DMS 273 (cell line): Measurements from ENCODE around the gene IBTK.
"Not testable (repeated sequence)": the region's sequence is repeated elsewhere in the genome, so short reads cannot be mapped to it uniquely, and the experiment has no call there.

Source experiments
- DNase-seq: peaks from one replicate; lab custom pipeline; 2025; ENCODE audit not compliant: unreplicated experiment; lab: John Stamatoyannopoulos, UW

IBTK gene

GRCh38 chr6:82178077-82178758, 69.3 kb downstream of the IBTK start:
- peak; percentile 48 for DNase-seq

DNA sequence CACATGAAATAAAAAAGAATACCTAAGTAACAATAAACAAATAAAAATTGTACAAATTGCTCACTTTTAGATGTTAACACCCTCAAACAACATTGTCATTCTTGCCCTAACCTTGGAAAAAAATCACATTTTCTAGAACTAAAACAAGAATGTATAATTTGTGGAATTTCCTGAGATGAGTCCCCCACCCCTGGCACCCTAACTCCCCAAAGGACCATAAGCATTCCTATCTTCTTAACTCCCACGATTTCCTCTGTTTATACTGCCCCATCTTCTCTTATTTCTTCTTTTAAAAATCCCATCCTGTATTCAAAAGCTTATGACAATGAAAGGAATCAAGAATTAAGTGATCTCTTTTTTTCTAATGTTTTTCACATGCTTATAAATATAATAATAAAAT, 70.9 kb downstream of the IBTK start:
- DNase-seq, result no peak

DNA sequence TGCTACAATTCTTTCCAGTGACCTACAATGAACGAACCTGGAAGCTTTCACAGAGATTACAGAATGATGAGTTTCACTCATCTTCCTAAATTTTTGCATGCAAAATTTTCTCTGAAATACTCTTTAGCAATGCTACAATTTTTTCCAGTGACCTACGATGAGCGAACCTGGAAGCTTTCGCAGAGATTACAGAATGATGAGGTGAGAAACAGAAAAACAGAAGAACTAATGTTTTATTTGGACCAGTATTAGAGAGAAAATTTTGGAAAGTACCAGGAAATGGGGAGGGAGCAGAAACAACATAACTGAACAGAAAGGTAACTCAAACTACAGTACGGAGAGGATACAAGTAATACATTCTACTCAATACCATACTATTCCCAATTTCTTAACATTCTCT, 75.0 kb downstream of the IBTK start:
- no peak for DNase-seq

DNA sequence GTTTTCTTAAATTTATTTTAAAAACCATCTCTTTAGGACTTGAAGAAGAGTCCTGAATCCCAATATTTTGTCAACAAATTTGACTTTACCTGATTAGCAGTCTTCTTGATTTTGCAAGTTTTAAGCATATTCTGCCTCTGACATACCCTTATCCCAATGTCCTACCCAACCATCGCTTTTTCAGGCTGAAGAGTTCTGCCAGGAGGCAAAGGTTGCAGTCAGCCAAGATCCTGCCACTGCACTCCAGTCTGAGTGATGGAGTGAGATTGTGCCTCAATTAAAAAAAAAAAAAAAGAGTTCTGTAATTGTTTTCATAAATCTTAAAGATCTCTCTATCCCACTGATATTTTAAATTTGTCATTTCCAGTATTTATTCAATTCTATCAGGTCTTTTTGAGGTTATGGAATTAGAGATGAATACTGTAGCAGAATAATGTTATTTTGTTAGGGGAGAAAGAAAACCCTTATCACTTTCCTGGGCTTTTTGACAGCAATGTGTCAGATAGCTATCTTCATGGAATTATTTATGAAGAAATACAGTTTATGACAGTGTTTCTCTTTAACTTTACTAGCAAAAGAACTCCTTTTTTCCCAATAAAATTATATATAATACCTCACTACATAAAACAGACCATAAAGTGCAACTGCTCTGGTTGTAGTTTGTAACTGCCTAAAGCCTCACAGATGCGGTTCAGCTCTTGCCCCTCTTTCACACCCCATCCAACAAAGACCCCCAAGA, 78.2 kb downstream of the IBTK start:
- no peak for DNase-seq

- DNase-seq, result no peak
These were observed 81.1 kb downstream of the IBTK start for GRCh38 chr6:82166493-82166892.

DNA sequence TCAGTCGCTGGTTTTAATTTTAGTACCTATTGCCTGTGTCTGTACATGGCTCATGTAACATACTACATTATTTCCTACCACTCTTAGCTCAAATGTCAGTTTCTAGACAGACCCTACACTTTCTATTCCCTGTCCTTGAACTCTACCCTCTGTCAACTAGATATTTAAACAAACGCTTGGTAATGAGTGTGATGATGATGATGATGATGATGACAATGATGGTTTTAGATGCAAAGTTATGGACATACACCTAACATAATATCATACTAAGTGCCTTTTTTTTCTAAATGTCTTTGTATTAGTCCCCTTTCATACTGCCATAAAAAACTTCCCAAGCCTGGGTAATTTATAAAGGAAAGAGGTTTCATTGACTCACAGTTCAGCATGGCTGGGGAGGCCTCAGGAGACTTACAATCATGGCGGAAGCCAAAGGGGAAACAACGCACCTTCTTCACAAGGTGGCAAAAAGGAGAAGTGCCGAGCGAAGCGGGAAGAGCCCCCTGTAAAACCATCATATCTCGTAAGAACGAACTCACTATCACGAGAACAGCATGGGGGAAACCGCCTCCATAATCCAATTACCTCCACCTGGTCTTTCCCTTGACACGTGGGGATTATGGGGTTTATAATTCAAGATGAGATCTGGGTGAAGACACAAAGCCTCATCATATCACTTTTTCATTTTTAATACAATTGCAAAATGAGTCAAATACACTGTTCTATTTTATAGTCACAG, 87.1 kb downstream of the IBTK start:
- DNase-seq, result no peak

DNA sequence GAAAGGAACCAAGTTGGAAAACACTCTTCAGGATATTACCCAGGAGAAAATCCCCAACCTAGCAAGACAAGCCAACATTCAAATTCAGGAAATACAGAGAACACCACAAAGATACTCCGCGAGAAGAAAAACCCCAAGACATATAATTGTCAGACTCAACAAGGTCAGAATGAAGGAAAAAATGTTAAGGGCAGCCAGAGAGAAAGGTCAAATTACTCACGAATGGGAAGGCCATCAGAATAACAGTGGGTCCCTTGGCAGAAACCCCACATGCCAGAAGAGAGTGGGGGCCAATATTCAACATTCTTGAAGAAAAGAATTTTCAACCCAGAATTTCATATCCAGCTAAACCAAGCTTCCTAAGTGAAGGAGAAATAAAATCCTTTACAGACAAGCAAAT, 94.8 kb downstream of the IBTK start:
- DNase-seq, result not testable (repeated sequence)

GRCh38 chr6:82151147-82151546, 96.4 kb downstream of the IBTK start:
- DNase-seq, result not testable (repeated sequence)

DNA sequence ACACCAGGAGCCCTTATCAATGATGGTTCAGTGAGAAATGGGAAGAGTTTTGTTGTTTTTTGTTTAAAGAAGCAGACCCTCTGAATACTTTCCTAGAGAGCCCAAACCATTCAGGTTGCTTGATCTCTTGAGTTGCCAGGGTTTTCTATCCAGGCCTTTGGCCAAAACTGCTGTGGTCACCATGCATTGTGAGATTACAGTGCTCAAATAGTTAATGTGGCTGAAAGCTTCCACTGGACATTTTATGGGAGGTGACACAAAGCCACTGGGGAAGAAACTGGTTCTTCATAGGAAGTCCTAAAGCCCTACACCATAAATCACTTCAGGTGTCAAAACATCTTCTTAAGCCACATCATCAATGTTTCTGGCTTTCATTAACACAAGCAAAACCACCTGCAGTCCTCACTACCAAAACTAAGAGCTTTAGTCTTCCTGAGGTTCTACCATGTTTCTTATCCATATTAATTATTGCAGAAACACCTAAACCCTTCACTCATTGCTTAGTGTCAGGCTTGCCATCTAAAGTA, 101.6 kb downstream of the IBTK start:
- DNase-seq, result no peak

- peak; percentile 53 for DNase-seq
These were observed 102.6 kb downstream of the IBTK start for GRCh38 chr6:82144852-82145340.

DNA sequence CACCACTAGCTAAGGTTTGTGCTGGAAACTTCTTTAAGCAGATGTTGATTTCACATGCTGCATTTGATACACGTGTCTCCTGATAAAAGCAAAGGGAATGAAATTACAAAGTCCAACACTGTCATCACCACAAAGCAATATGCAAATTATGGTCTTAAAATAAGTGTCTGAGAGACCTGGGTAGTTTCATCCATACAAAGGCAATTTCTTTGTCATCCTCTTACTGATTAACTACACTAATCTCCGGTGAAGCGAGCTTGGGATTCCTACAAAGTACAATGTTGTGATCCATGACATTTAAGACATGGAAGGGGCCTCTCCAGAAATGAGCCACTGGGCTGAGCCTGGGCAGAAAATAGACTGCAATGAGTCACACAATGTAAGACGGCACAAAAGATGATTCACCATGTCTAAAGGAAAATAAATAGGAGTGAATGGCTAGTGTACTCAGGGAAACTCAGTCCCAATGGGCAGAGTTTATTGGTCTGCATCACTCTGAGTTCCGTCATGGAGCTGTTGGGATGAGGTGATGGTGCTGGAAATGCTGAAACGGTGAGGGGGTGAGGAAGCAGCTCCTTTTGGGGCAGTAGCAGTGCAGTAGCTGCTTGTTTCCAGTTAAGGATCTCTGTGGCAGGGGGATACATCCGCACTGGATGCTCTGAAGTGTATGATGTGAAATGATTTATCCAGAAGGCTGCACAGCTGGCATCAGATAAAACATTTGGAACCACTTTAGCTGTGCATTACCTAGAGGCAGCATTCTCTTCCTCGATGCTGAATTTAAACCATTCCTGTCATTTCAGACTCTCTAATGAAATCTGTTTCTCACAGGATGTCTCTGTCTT, 103.3 kb downstream of the IBTK start:
- peak; percentile 62 for DNase-seq

- DNase-seq, result no peak
These were observed 104.5 kb downstream of the IBTK start for GRCh38 chr6:82143041-82143481.

DNA sequence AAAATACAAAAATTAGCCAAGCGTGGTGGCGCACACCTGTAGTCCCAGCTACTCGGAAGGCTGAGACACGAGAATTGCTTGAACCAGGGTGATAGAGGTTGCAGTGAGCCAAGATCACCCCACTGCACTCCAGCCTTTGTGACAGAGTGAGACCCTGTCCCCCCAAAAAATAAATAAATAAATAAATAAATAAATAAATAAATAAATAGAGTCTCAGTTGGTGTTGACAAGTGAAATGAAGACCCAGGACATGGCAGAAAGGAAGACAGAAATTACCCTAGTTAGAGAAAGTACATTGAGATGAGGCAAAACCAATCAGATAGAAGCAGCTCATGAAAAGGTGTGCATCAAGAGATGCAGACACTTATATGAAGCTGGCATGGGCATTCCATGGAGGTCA, 105.0 kb downstream of the IBTK start:
- no peak for DNase-seq

DNA sequence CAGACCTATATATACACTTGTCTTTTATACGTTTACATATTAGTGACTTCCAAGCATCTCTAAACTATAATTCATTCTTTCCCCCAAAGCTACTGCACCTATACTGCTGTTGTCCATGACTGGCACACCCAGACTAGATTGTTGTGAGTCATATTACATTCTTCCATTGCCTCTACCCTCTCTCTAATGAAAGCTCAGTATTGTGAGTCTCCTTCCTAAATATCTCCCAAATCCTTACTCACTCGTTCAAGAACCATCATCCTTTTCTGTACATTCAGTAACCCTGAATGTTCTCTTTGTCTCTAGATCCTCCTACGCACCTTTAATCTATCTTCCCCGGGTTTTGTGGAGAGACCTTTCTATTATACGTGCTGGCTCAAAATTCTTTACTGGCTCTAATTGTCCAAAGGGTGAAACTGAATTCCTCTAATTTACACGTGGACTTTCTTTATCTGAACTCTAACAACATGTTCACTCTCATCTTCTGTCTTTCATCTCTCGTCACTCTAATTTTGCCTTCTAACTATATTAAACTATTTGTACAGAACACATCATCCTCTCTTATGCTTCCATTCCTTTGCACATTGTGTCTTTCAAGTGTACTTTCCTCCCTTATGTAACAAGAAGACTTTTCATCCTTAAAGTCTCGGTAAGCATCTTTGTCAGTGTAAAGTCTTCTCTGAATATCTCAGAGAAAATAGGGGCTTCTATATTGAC, 109.3 kb downstream of the IBTK start:
- no peak for DNase-seq

DNA sequence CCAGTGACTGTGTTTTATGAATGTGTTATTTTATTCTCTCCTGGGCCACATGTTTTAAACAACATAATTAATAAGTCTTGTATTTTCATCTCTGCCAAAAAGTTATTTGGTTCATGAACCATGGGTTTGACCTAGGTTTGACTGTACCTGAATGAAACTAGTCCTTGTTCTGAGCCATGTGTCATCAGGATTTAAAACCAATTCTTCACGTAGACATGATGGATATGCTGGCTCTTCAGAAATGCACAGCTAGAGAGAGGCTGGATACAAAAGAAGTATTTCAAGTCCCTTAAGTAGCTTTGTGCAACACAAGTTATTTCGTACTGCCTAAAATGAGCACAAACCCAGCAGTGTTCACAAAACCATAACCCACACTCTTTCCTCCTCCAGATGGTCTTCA, 116.1 kb downstream of the IBTK start:
- no peak for DNase-seq

GRCh38 chr6:82129797-82130196, 117.7 kb downstream of the IBTK start:
- DNase-seq, result no peak

GRCh38 chr6:82128973-82129372, 118.6 kb downstream of the IBTK start:
- DNase-seq, result not testable (repeated sequence)

GRCh38 chr6:82123632-82124031, 123.9 kb downstream of the IBTK start:
- DNase-seq, result no peak
